ENCODE results near the gene PNRC2. TPM values are rescaled to one million over a fixed set of nuclear protein-coding genes. Genes with fewer than 3 reads are reported as not detected.
"Not testable (repeated sequence)": the region's sequence is repeated elsewhere in the genome, so short reads cannot be mapped to it uniquely, and the experiment has no call there.

The PNRC2 gene
- total RNA-seq, 2 donors from 2014 or later, result 92.3 to 105 TPM

- Histone ChIP-seq H3K36me3 (no peaks in the 10 kb centered on the region), H3K27ac (no peak overlapping the region), H3K4me3 (no peak overlapping the region), H3K4me1 (no peaks in the 10 kb centered on the region), H3K27me3 (no peaks in the 10 kb centered on the region), H3K9me3 (no peaks in the 10 kb centered on the region)
- TF ChIP-seq CTCF (IDR thresholded peaks at IDR 0.05), result no peak
- no peak for DNase-seq (ENCODE audit: low spot score)
Observed at GRCh38 chr1:23931491-23931880, 28.1 kb upstream of the PNRC2 start.

- no peak for DNase-seq (ENCODE audit: low spot score)
- Histone ChIP-seq H3K9me3 (no peaks in the 10 kb centered on the region), H3K36me3 (no peaks in the 10 kb centered on the region), H3K4me1 (no peaks in the 10 kb centered on the region), H3K27ac (no peak overlapping the region), H3K27me3 (no peaks in the 10 kb centered on the region), H3K4me3 (no peak overlapping the region)
- no peak for TF ChIP-seq CTCF (IDR thresholded peaks at IDR 0.05)
Observed at GRCh38 chr1:23936481-23937176, 23.0 kb upstream of the PNRC2 start.

- Histone ChIP-seq H3K9me3 (peaks cover 0 to 3% of the 10 kb centered on the region in 2 donors), H3K4me1 (no peaks in the 10 kb centered on the region), H3K36me3 (no peaks in the 10 kb centered on the region), H3K4me3 (no peak overlapping the region), H3K27ac (no peak overlapping the region), H3K27me3 (no peaks in the 10 kb centered on the region)
- TF ChIP-seq CTCF (IDR thresholded peaks at IDR 0.05), result no peak
- no peak for DNase-seq (ENCODE audit: low spot score)
Observed at GRCh38 chr1:23947366-23947765, 12.3 kb upstream of the PNRC2 start.

GRCh38 chr1:23953020-23953419, 6.6 kb upstream of the PNRC2 start:
- no peaks in the 10 kb centered on the region for H3K9me3 ChIP-seq
- no peak overlapping the region for H3K4me3 ChIP-seq
- no peak overlapping the region for H3K27ac ChIP-seq
- H3K4me1 ChIP-seq, result peaks cover 0 to 8% of the 10 kb centered on the region in 2 donors
- H3K27me3 ChIP-seq, result no peaks in the 10 kb centered on the region
- DNase-seq (ENCODE audit: low spot score), result no peak
- no peaks in the 10 kb centered on the region for H3K36me3 ChIP-seq
- TF ChIP-seq CTCF (IDR thresholded peaks at IDR 0.05), result no peak

- no peak for DNase-seq (ENCODE audit: low spot score)
- H3K27ac ChIP-seq, result no peak overlapping the region
- peaks cover 0 to 22% of the 10 kb centered on the region in 2 donors for H3K4me1 ChIP-seq
Observed at GRCh38 chr1:23957096-23957495, 2.5 kb upstream of the PNRC2 start.

GRCh38 chr1:23958040-23958809, 1.4 kb upstream of the PNRC2 start:
- Histone ChIP-seq H3K27ac (peak overlapping the region; percentile 99 to 100), H3K4me3 (peak overlapping the region; percentile 85 to 87), H3K4me1 (peaks cover 0 to 22% of the 10 kb centered on the region in 2 donors), H3K36me3 (peaks cover 15% of the 10 kb centered on the region)
- not testable (repeated sequence) for H3K9me3 ChIP-seq; H3K27me3 ChIP-seq; DNase-seq (ENCODE audit: low spot score)

More at GRCh38 chr1:23957096-23957495, 2.5 kb upstream of the PNRC2 start:
- no peak overlapping the region for H3K4me3 ChIP-seq
- TF ChIP-seq CTCF (IDR thresholded peaks at IDR 0.05), result no peak
- H3K27me3 ChIP-seq, result no peaks in the 10 kb centered on the region
- H3K9me3 ChIP-seq, result no peaks in the 10 kb centered on the region
- peaks cover 10% of the 10 kb centered on the region for H3K36me3 ChIP-seq

Measured in right atrium auricular region (tissue), 2 donors.